ENCODE results near the gene DAB1. TPM values are rescaled to one million over a fixed set of nuclear protein-coding genes. Genes with fewer than 3 reads are reported as not detected.

DAB1 gene
- total RNA-seq, 2 experiments from 2014 or later: 0.52 to 0.61 TPM

DNA sequence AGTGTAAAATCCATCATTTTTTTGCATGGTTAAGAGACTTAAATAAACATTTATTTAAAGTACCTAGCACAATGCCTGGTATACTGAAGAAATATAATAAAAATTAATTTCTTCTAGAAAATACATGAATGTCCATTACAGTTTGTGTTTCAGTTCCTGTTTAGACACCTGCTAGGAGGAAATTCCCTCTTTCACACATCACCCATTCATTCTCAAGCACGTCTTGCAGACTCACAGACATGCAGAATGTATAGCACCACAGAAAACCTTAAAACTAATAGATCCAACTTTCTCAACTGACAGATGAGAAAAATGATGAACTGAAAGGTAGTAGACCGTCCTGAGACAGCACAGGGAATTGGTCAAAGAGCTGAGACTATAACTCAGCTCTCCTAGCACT is 285.9 kb downstream of the DAB1 start:
- H3K36me3 Mint-ChIP-seq (ENCODE audit: low read depth): no peaks in the 10 kb centered on the region
- ChIA-PET POLR2A (no interaction called here), CTCF (no interaction called here)
- Histone ChIP-seq H3K4me1 (ENCODE audit: insufficient read depth, low read length) (no peaks in the 10 kb centered on the region), H3K27me3 (ENCODE audit: control insufficient read depth in 1 of 2, insufficient read depth in 2 of 2, low read length in 2 of 2) (no peaks in the 10 kb centered on the region), H3K9me3 (ENCODE audit: control insufficient read depth in 1 of 2, insufficient read depth in 1 of 2, low read length in 2 of 2) (no peaks in the 10 kb centered on the region), H3K27ac (ENCODE audit: low read depth in 1 of 2, low read length in 2 of 2) (no peak overlapping the region), H3K4me3 (ENCODE audit: low read length) (no peak overlapping the region), H3K36me3 (ENCODE audit: insufficient read depth, low read length) (no peaks in the 10 kb centered on the region)
- H3K27me3 Mint-ChIP-seq: no peaks in the 10 kb centered on the region
- no peak overlapping the region for H3K27ac Mint-ChIP-seq
- no peaks in the 10 kb centered on the region for H3K9me3 Mint-ChIP-seq
- TF ChIP-seq CTCF (IDR thresholded peaks at IDR 0.05): no peak
- no peak for ATAC-seq (ENCODE audit: poor library complexity)
- DNase-seq: no peak
- no peaks in the 10 kb centered on the region for H3K4me1 Mint-ChIP-seq (ENCODE audit: low read depth)
- H3K4me3 Mint-ChIP-seq: no peak overlapping the region
- intact Hi-C loops (cut with DNase I, micrococcal nuclease): no loop called here

- DNase-seq (no peak), ATAC-seq (ENCODE audit: poor library complexity) (no peak)
- Mint-ChIP-seq H3K4me3 (no peak overlapping the region), H3K9me3 (no peaks in the 10 kb centered on the region), H3K27me3 (no peaks in the 10 kb centered on the region), H3K27ac (no peak overlapping the region), H3K36me3 (ENCODE audit: low read depth) (no peaks in the 10 kb centered on the region), H3K4me1 (ENCODE audit: low read depth) (no peaks in the 10 kb centered on the region)
- H3K4me3 ChIP-seq (ENCODE audit: low read length): no peak overlapping the region
- ChIA-PET POLR2A (no interaction called here), CTCF (no interaction called here)
- no peak overlapping the region for H3K27ac ChIP-seq (ENCODE audit: low read depth in 1 of 2, low read length in 2 of 2)
- intact Hi-C loops (cut with DNase I, micrococcal nuclease): no loop called here
- no peaks in the 10 kb centered on the region for H3K9me3 ChIP-seq (ENCODE audit: control insufficient read depth in 1 of 2, insufficient read depth in 1 of 2, low read length in 2 of 2)
- TF ChIP-seq CTCF (IDR thresholded peaks at IDR 0.05): no peak
- no peaks in the 10 kb centered on the region for H3K36me3 ChIP-seq (ENCODE audit: insufficient read depth, low read length)
- no peaks in the 10 kb centered on the region for H3K4me1 ChIP-seq (ENCODE audit: insufficient read depth, low read length)
- H3K27me3 ChIP-seq (ENCODE audit: control insufficient read depth in 1 of 2, insufficient read depth in 2 of 2, low read length in 2 of 2): no peaks in the 10 kb centered on the region
Measured at GRCh38 chr1:57134803-57135202, 289.1 kb downstream of the DAB1 start.

GRCh38 chr1:57133686-57134085 is 290.2 kb downstream of the DAB1 start:
- DNase-seq: no peak
- Mint-ChIP-seq H3K4me3 (no peak overlapping the region), H3K4me1 (ENCODE audit: low read depth) (no peaks in the 10 kb centered on the region), H3K27ac (no peak overlapping the region), H3K36me3 (ENCODE audit: low read depth) (no peaks in the 10 kb centered on the region), H3K27me3 (no peaks in the 10 kb centered on the region), H3K9me3 (no peaks in the 10 kb centered on the region)
- ChIA-PET POLR2A (no interaction called here), CTCF (no interaction called here)
- Histone ChIP-seq H3K36me3 (ENCODE audit: insufficient read depth, low read length) (no peaks in the 10 kb centered on the region), H3K27ac (ENCODE audit: low read depth in 1 of 2, low read length in 2 of 2) (no peak overlapping the region), H3K9me3 (ENCODE audit: control insufficient read depth in 1 of 2, insufficient read depth in 1 of 2, low read length in 2 of 2) (no peaks in the 10 kb centered on the region), H3K4me1 (ENCODE audit: insufficient read depth, low read length) (no peaks in the 10 kb centered on the region), H3K4me3 (ENCODE audit: low read length) (no peak overlapping the region), H3K27me3 (ENCODE audit: control insufficient read depth in 1 of 2, insufficient read depth in 2 of 2, low read length in 2 of 2) (no peaks in the 10 kb centered on the region)
- ATAC-seq (ENCODE audit: poor library complexity): no peak
- no peak for TF ChIP-seq CTCF (IDR thresholded peaks at IDR 0.05)
- intact Hi-C loops (cut with DNase I, micrococcal nuclease): no loop called here

All from CD4-positive, alpha-beta T cell (primary cell).